ENCODE measurements around the gene SLC8A1. TPM values are rescaled to one million over a fixed set of nuclear protein-coding genes. Genes with fewer than 3 reads are reported as not detected.

SLC8A1 gene
- total RNA-seq, 1 experiment from 2014 or later: not detected

DNA sequence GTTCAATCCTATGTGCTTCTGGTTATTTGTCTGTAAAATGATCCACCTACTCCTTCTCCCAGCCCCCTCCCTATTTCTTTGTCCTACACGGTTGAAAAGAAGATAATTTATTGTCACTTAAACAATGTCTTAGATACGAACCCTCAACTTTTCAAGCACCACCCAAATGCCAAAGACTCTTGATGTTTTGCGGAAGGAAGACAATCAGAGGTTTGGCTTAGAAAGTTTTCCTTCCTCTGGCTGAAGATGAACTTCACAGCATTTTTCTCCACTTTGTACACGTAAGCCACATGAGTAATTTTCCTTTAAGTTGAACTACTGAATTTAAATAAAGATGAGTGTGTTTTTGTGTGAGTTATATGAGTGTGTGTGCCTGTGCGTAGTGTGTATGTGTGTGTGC is 25.5 kb upstream of the SLC8A1 start:
- Histone ChIP-seq H3K27ac (ENCODE audit: low read depth, low read length, poor library complexity, severe bottlenecking) (no peak overlapping the region), H3K27me3 (replicated peaks; ENCODE audit: insufficient read depth, low read depth, low read length, poor library complexity) (peaks cover 27% of the 10 kb centered on the region), H3K9me3 (ENCODE audit: low read depth, low read length, poor library complexity, severe bottlenecking) (no peaks in the 10 kb centered on the region), H3K36me3 (ENCODE audit: insufficient read depth, low read length, poor library complexity, severe bottlenecking) (no peaks in the 10 kb centered on the region), H3K4me3 (ENCODE audit: low read depth, low read length, poor library complexity, severe bottlenecking) (no peak overlapping the region), H3K4me1 (ENCODE audit: insufficient read depth, low read length, poor library complexity, severe bottlenecking) (no peaks in the 10 kb centered on the region)
- intact Hi-C loops (cut with micrococcal nuclease; ENCODE audit: unreplicated experiment): no loop called here
- TF ChIP-seq EZH2 (IDR thresholded peaks at IDR 0.05; ENCODE audit: borderline replicate concordance, low read depth, low read length, poor library complexity, severe bottlenecking): no peak
- TF ChIP-seq, protein P1, sequence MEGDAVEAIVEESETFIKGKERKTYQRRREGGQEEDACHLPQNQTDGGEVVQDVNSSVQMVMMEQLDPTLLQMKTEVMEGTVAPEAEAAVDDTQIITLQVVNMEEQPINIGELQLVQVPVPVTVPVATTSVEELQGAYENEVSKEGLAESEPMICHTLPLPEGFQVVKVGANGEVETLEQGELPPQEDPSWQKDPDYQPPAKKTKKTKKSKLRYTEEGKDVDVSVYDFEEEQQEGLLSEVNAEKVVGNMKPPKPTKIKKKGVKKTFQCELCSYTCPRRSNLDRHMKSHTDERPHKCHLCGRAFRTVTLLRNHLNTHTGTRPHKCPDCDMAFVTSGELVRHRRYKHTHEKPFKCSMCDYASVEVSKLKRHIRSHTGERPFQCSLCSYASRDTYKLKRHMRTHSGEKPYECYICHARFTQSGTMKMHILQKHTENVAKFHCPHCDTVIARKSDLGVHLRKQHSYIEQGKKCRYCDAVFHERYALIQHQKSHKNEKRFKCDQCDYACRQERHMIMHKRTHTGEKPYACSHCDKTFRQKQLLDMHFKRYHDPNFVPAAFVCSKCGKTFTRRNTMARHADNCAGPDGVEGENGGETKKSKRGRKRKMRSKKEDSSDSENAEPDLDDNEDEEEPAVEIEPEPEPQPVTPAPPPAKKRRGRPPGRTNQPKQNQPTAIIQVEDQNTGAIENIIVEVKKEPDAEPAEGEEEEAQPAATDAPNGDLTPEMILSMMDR (conservative IDR thresholded peaks at IDR 0.05; ENCODE audit: low read depth, low read length): no peak
- ChIA-PET CTCF (no interaction called here), POLR2A (ENCODE audit: low non-redundant PET) (no interaction called here)
- DNase-seq (ENCODE audit: low spot score): no peak
- no TSS peak for BruUV-seq (replicated peaks)

DNA sequence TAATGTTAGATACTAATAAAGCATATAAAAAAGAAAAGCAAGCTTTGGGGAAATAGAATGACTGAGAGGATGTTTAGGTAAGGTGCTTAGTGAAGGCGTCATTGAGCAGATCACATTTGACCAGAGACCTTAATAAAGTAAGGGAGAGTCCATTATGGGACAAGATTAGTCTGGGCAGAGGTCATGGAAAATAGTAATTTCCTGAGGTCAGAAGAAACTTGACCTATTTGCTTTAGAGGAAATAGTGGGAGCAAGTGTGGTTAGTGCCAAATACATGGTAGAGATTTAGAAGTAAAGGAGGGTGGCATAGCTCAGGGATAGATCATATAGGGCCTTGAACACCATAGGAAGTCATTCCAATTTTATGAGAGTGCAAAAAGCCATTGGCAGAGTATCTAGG is 24.5 kb upstream of the SLC8A1 start:
- ChIA-PET POLR2A (ENCODE audit: low non-redundant PET) (no interaction called here), CTCF (no interaction called here)
- Histone ChIP-seq H3K27ac (ENCODE audit: low read depth, low read length, poor library complexity, severe bottlenecking) (no peak overlapping the region), H3K4me3 (ENCODE audit: low read depth, low read length, poor library complexity, severe bottlenecking) (no peak overlapping the region), H3K4me1 (ENCODE audit: insufficient read depth, low read length, poor library complexity, severe bottlenecking) (no peaks in the 10 kb centered on the region), H3K27me3 (replicated peaks; ENCODE audit: insufficient read depth, low read depth, low read length, poor library complexity) (peaks cover 36% of the 10 kb centered on the region), H3K36me3 (ENCODE audit: insufficient read depth, low read length, poor library complexity, severe bottlenecking) (no peaks in the 10 kb centered on the region), H3K9me3 (ENCODE audit: low read depth, low read length, poor library complexity, severe bottlenecking) (no peaks in the 10 kb centered on the region)
- DNase-seq (ENCODE audit: low spot score): no peak
- no TSS peak for BruUV-seq (replicated peaks)
- intact Hi-C loops (cut with micrococcal nuclease; ENCODE audit: unreplicated experiment): no loop called here
- TF ChIP-seq EZH2 (IDR thresholded peaks at IDR 0.05; ENCODE audit: borderline replicate concordance, low read depth, low read length, poor library complexity, severe bottlenecking): no peak
- TF ChIP-seq, protein P1 (conservative IDR thresholded peaks at IDR 0.05; ENCODE audit: low read depth, low read length): no peak

DNA sequence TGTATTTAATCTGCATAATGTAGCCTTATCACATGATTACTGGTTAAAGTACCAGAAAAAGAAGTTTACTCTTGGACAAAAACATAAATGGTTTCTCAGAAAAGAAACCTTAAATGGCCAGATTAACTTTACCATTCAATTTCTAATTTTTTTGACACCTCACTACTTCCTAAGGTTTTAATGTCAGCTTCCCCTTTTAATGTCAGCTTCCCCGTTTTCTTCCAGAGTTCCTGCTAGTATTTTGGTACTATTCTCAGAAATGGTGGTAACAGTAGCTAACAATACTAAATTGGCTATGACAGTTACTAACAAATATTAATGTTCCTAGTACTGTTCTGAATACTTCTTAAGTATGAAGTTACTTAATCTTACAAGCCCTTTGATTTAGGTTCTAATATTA is 22.4 kb upstream of the SLC8A1 start:
- TF ChIP-seq, protein P1 (conservative IDR thresholded peaks at IDR 0.05; ENCODE audit: low read depth, low read length): no peak
- TF ChIP-seq EZH2 (IDR thresholded peaks at IDR 0.05; ENCODE audit: borderline replicate concordance, low read depth, low read length, poor library complexity, severe bottlenecking): no peak
- no peak overlapping the region for H3K27ac ChIP-seq (ENCODE audit: low read depth, low read length, poor library complexity, severe bottlenecking)

More for the DNA sequence above, 22.4 kb upstream of the SLC8A1 start:
- Histone ChIP-seq H3K36me3 (ENCODE audit: insufficient read depth, low read length, poor library complexity, severe bottlenecking) (no peaks in the 10 kb centered on the region), H3K9me3 (ENCODE audit: low read depth, low read length, poor library complexity, severe bottlenecking) (no peaks in the 10 kb centered on the region), H3K4me1 (ENCODE audit: insufficient read depth, low read length, poor library complexity, severe bottlenecking) (no peaks in the 10 kb centered on the region), H3K27me3 (replicated peaks; ENCODE audit: insufficient read depth, low read depth, low read length, poor library complexity) (peaks cover 36% of the 10 kb centered on the region), H3K4me3 (ENCODE audit: low read depth, low read length, poor library complexity, severe bottlenecking) (no peak overlapping the region)
- no TSS peak for BruUV-seq (replicated peaks)
- POLR2A ChIA-PET (ENCODE audit: low non-redundant PET): no interaction called here
- intact Hi-C loops (cut with micrococcal nuclease; ENCODE audit: unreplicated experiment): no loop called here
- CTCF ChIA-PET: no interaction called here
- DNase-seq (ENCODE audit: low spot score): no peak
